H1 (cell line): ENCODE results near the gene BGN. TPM values are rescaled to one million over a fixed set of nuclear protein-coding genes. Genes with fewer than 3 reads are reported as not detected.

ENCODE experiments used
- ATF2 ChIP-seq: IDR thresholded peaks from 2 replicates; pipeline ENCODE4 v1.6.1; 2012; ENCODE audit warnings: low read length, inconsistent platforms
- CHD1 ChIP-seq: IDR thresholded peaks from 2 replicates; pipeline ENCODE4 v1.6.1; 2012; ENCODE audit warnings: low read depth, low read length, improper control_type of control experiment
- KDM5A ChIP-seq: fragments of 200-600 bp; IDR thresholded peaks from 2 replicates; pipeline ENCODE4 v1.7.1; 2012; ENCODE audit warnings: mild to moderate bottlenecking, low read length, inconsistent platforms, mixed read lengths
- MAX ChIP-seq: IDR thresholded peaks from 2 replicates; pipeline ENCODE4 v1.6.1; 2012; ENCODE audit warnings: inconsistent platforms
- USF2 ChIP-seq: IDR thresholded peaks from 2 replicates; pipeline ENCODE4 v1.6.1; 2011; ENCODE audit warnings: low read length, improper control_type of control experiment
- polyA plus RNA-seq, 7 experiments: library from polyadenylated mRNA; depleted of rRNA in 3 of 7; stranded (reverse) in 5 of 7; unstranded in 2 of 7; fragments of >200 nt in 5 of 7; fragments of 200-250 nt in 2 of 7; gene quantifications; 1 replicate in 5 of 7; 2 replicates in 1 of 7; 4 replicates in 1 of 7; pipeline versions ENCODE4 v1.2.1 to v1.2.3, GENCODE V29; 2011 to 2013; ENCODE audit warnings: missing spikeins in 2 of 7, mixed read lengths in 2 of 7
- total RNA-seq: library from RNA; stranded (reverse); fragmentation: NEBNext Ultra II Directional; extraction: Animal tissue kit (Norgen Biotek cat#: 25700); gene quantifications from 2 replicates; pipeline ENCODE4 v1.2.1, GENCODE V29; 2021

BGN gene
- total and polyA plus RNA-seq, 2 of the 8 experiments (the other 6 are each of a cell fraction or from before 2014, with no cell fraction given), result 1.8 to 2.4 TPM

- TF ChIP-seq USF2 (no peak), MAX (no peak), CHD1 (no peak), KDM5A (no peak), ATF2 (no peak)
- TF ChIP-seq, all 59 proteins: peak for 0
Observed at GRCh38 chrX:153519569-153520286, 24.9 kb downstream of the BGN start (continued).
